GM23338 (cell line): Measurements from ENCODE around the gene ABCB11. TPM values are rescaled to one million over a fixed set of nuclear protein-coding genes. Genes with fewer than 3 reads are reported as not detected.
"Not testable (repeated sequence)": the region's sequence is repeated elsewhere in the genome, so short reads cannot be mapped to it uniquely, and the experiment has no call there.

ENCODE experiments used
- ATAC-seq: fragments of 200-7000 bp; cut with Tn5 transposase; 3 replicates; pipeline ENCODE4 v1.9.1; 2020
- DNase-seq: peaks from one replicate; pipeline ENCODE4 v3.0.0-alpha.2; 2015; ENCODE audit warnings: low spot score
- H2AFZ ChIP-seq: fragments of 200-600 bp; sonication (generic); 2 replicates; pipeline ENCODE4 v1.8.0; 2016; ENCODE audit warnings: antibody characterized with exemption, mild to moderate bottlenecking, moderate library complexity
- H3F3A ChIP-seq: fragments of 200-600 bp; sonication (generic); replicated peaks from 2 replicates; pipeline ENCODE4 v1.8.0; 2017; ENCODE audit warnings: antibody characterized with exemption, mixed run types, low read depth
- H3K27ac ChIP-seq: fragments of 200-600 bp; sonication (generic); 2 replicates; pipeline ENCODE4 v1.6.1; 2016; ENCODE audit warnings: low read depth
- H3K27me3 ChIP-seq: fragments of 200-600 bp; sonication (generic); 2 replicates; pipeline ENCODE4 v1.8.0; 2016; ENCODE audit warnings: mild to moderate bottlenecking, mixed run types, moderate library complexity; ENCODE audit not compliant: insufficient read depth
- H3K36me3 ChIP-seq: fragments of 200-600 bp; sonication (generic); 2 replicates; pipeline ENCODE4 v1.8.0; 2016; ENCODE audit warnings: mild to moderate bottlenecking; ENCODE audit not compliant: insufficient read depth
- H3K4me1 ChIP-seq: fragments of 200-600 bp; sonication (generic); 2 replicates; pipeline ENCODE4 v1.8.0; 2016; ENCODE audit warnings: mild to moderate bottlenecking, moderate library complexity; ENCODE audit not compliant: insufficient read depth
- H3K4me2 ChIP-seq: fragments of 200-600 bp; sonication (generic); 2 replicates; pipeline ENCODE4 v1.7.1; 2017; ENCODE audit warnings: mixed run types
- H3K4me3 ChIP-seq: fragments of 200-600 bp; sonication (generic); 2 replicates; pipeline ENCODE4 v1.6.1; 2016; ENCODE audit warnings: mixed run types
- H3K79me2 ChIP-seq: fragments of 200-600 bp; sonication (generic); replicated peaks from 2 replicates; pipeline ENCODE4 v1.8.0; 2017; ENCODE audit warnings: mild to moderate bottlenecking; ENCODE audit not compliant: insufficient read depth
- H3K9me2 ChIP-seq: fragments of 200-600 bp; sonication (generic); 2 replicates; pipeline ENCODE4 v1.8.0; 2017; ENCODE audit not compliant: insufficient read depth
- H4K20me1 ChIP-seq: fragments of 200-600 bp; sonication (generic); replicated peaks from 2 replicates; pipeline ENCODE4 v1.8.0; 2017; ENCODE audit warnings: mild to moderate bottlenecking; ENCODE audit not compliant: insufficient read depth
- H3K27ac Mint-ChIP-seq: 2 replicates; pipeline ENCODE4 v1.8.0; 2020; ENCODE audit warnings: inconsistent platforms, mild to moderate bottlenecking, moderate library complexity, mixed read lengths
- H3K27me3 Mint-ChIP-seq: 3 replicates; pipeline ENCODE4 v1.8.0; 2022; ENCODE audit warnings: low read depth, mild to moderate bottlenecking, moderate library complexity, mixed read lengths, inconsistent platforms; ENCODE audit not compliant: insufficient read depth, poor library complexity
- H3K36me3 Mint-ChIP-seq: 3 replicates; pipeline ENCODE4 v1.8.0; 2021; ENCODE audit warnings: low read depth, mild to moderate bottlenecking, inconsistent platforms, moderate library complexity, mixed read lengths
- H3K4me1 Mint-ChIP-seq: 3 replicates; pipeline ENCODE4 v1.8.0; 2020; ENCODE audit warnings: mild to moderate bottlenecking, inconsistent platforms, mixed read lengths
- H3K4me3 Mint-ChIP-seq: 3 replicates; pipeline ENCODE4 v1.8.0; 2021; ENCODE audit warnings: moderate library complexity, mild to moderate bottlenecking, inconsistent platforms, mixed read lengths
- H3K9me3 Mint-ChIP-seq: 3 replicates; pipeline ENCODE4 v1.8.0; 2020; ENCODE audit warnings: moderate library complexity, mild to moderate bottlenecking, inconsistent platforms, mixed read lengths
- CREB1 ChIP-seq: fragments of 250-450 bp; sonication (Bioruptor Pico); IDR thresholded peaks from 2 replicates; pipeline ENCODE4 v1.5.0; 2020; ENCODE audit warnings: low read depth, mild to moderate bottlenecking, moderate library complexity
- CTCF ChIP-seq, 2 experiments: fragments of 200-600 bp in 1 of 2; sonication (generic) in 1 of 2; conservative IDR thresholded peaks; 2 replicates each; pipeline versions ENCODE4 v1.5.1 to v1.6.1; 2016 to 2017; ENCODE audit warnings: antibody characterized with exemption in 2 of 2, low read depth in 2 of 2, mild to moderate bottlenecking in 2 of 2, moderate library complexity in 1 of 2
- EZH2 ChIP-seq: fragments of 200-600 bp; sonication (generic); IDR thresholded peaks from one replicate; pipeline ENCODE4 v1.8.0; 2017; ENCODE audit warnings: antibody characterized with exemption, mild to moderate bottlenecking, low read depth; ENCODE audit not compliant: unreplicated experiment
- EZH2phosphoT487 ChIP-seq: fragments of 200-600 bp; sonication (generic); IDR thresholded peaks from one replicate; pipeline ENCODE4 v1.8.1; 2018; ENCODE audit warnings: antibody characterized with exemption; ENCODE audit not compliant: unreplicated experiment
- JUNB ChIP-seq: IDR thresholded peaks from one replicate; pipeline ENCODE4 v1.6.1; 2016; ENCODE audit warnings: antibody characterized with exemption; ENCODE audit not compliant: unreplicated experiment
- NANOG ChIP-seq: IDR thresholded peaks from 2 replicates; pipeline ENCODE4 v1.6.1; 2016; ENCODE audit warnings: antibody characterized with exemption, borderline replicate concordance
- REST ChIP-seq: IDR thresholded peaks from one replicate; pipeline ENCODE4 v1.6.1; 2018; ENCODE audit warnings: antibody characterized with exemption; ENCODE audit not compliant: unreplicated experiment
- STAT1 ChIP-seq: IDR thresholded peaks from one replicate; pipeline ENCODE4 v1.6.1; 2016; ENCODE audit warnings: antibody characterized with exemption; ENCODE audit not compliant: unreplicated experiment
- ZNF114 ChIP-seq: fragments of 250-450 bp; sonication (Bioruptor Pico); IDR thresholded peaks from 2 replicates; pipeline ENCODE4 v1.5.0; 2020; ENCODE audit warnings: mild to moderate bottlenecking, moderate library complexity
- polyA plus RNA-seq: library from polyadenylated mRNA; unstranded; fragments of >200 nt; fragmentation: Nextera tagmentation; extraction: Ambion mirVana; gene quantifications from 2 replicates; pipeline ENCODE4 v1.2.1, GENCODE V29; 2016
- total RNA-seq: library from RNA; depleted of rRNA; stranded (reverse); fragments of >200 nt; shearing (Covaris generic); gene quantifications from 2 replicates; pipeline ENCODE4 v1.2.3, GENCODE V29; 2014
- TF ChIP-seq, protein P1 (sequence below): IDR thresholded peaks from 2 replicates; pipeline ENCODE4 v1.6.1; 2016; ENCODE audit warnings: antibody characterized with exemption

Gene ABCB11
- total and polyA plus RNA-seq, 2 experiments from 2014 or later, result not detected

GRCh38 chr2:168934826-168935225, 96.3 kb downstream of the ABCB11 start:
- no peaks in the 10 kb centered on the region for H3K36me3 Mint-ChIP-seq
- no peak overlapping the region for H3K4me3 ChIP-seq
- DNase-seq, result no peak

DNA sequence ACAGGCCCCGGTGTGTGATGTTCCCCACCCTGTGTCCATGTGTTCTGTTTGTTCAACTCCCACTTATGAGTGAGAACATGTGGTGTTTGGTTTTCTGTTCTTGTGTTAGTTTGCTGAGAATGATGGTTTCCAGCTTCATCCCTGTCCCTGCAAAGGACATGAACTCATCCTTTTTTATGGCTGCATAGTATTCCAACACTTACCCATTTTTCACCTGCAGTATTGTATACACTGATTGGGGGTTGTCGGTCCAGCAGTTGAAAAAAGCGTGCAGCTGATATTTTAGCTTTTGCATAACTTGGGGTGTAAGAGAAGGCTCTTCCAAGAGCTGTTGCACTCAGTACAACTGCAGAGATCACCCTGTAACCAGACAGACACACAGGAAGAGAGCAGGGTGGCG, 99.0 kb downstream of the ABCB11 start:
- H3K9me3 Mint-ChIP-seq, H3K27me3 ChIP-seq, H2AFZ ChIP-seq, H3K4me3 Mint-ChIP-seq, H3K36me3 Mint-ChIP-seq, H3K4me1 ChIP-seq, ATAC-seq, H3K9me2 ChIP-seq, H3K27me3 Mint-ChIP-seq, H3K4me2 ChIP-seq, DNase-seq, H3K79me2 ChIP-seq, H3F3A ChIP-seq, H3K36me3 ChIP-seq, H3K27ac Mint-ChIP-seq, H3K27ac ChIP-seq, H4K20me1 ChIP-seq, H3K4me1 Mint-ChIP-seq, H3K4me3 ChIP-seq: not testable (repeated sequence)

More at GRCh38 chr2:168934826-168935225, 96.3 kb downstream of the ABCB11 start:
- Mint-ChIP-seq H3K27ac (no peak overlapping the region), H3K9me3 (0 out of 3 replicates have a peak, but pooled peaks cover 3% of the 10 kb centered on the region), H3K4me1 (peaks cover 7% of the 10 kb centered on the region; the same call in 2 of the 3 replicates), H3K4me3 (no peak overlapping the region), H3K27me3 (peaks cover 2% of the 10 kb centered on the region)
- H3K79me2 ChIP-seq, result no peaks in the 10 kb centered on the region
- no peak overlapping the region for H3K27ac ChIP-seq
- H3K27me3 ChIP-seq, result no peaks in the 10 kb centered on the region
- no peaks in the 10 kb centered on the region for H3K9me2 ChIP-seq
- no peaks in the 10 kb centered on the region for H3F3A ChIP-seq
- no peak overlapping the region for H3K4me2 ChIP-seq
- no peaks in the 10 kb centered on the region for H4K20me1 ChIP-seq
- H3K4me1 ChIP-seq, result peaks cover 6% of the 10 kb centered on the region; the same call in 1 of the 2 replicates
- no peaks in the 10 kb centered on the region for H3K36me3 ChIP-seq
- TF ChIP-seq NANOG, result no peak
- TF ChIP-seq EZH2, result no peak
- TF ChIP-seq, protein P1, sequence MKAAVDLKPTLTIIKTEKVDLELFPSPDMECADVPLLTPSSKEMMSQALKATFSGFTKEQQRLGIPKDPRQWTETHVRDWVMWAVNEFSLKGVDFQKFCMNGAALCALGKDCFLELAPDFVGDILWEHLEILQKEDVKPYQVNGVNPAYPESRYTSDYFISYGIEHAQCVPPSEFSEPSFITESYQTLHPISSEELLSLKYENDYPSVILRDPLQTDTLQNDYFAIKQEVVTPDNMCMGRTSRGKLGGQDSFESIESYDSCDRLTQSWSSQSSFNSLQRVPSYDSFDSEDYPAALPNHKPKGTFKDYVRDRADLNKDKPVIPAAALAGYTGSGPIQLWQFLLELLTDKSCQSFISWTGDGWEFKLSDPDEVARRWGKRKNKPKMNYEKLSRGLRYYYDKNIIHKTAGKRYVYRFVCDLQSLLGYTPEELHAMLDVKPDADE, result no peak
- TF ChIP-seq CREB1 (CRISPR knock-in tag), result no peak
- TF ChIP-seq STAT1, result no peak
- ATAC-seq, result no peak
- no peak overlapping the region; the same call in 1 of the 2 replicates for H2AFZ ChIP-seq

- Histone ChIP-seq H3K27me3 (no peaks in the 10 kb centered on the region), H3K27ac (no peak overlapping the region), H3K4me2 (no peak overlapping the region), H3K36me3 (no peaks in the 10 kb centered on the region), H3F3A (no peaks in the 10 kb centered on the region), H3K4me3 (no peak overlapping the region), H3K9me2 (no peaks in the 10 kb centered on the region), H4K20me1 (no peaks in the 10 kb centered on the region), H3K4me1 (peaks cover 6% of the 10 kb centered on the region; the same call in 1 of the 2 replicates), H2AFZ (peak overlapping the region; percentile 86; the same call in 1 of the 2 replicates), H3K79me2 (no peaks in the 10 kb centered on the region)
- no peaks in the 10 kb centered on the region for H3K36me3 Mint-ChIP-seq
- no peak overlapping the region for H3K4me3 Mint-ChIP-seq
- H3K27me3 Mint-ChIP-seq, result no peaks in the 10 kb centered on the region
- H3K4me1 Mint-ChIP-seq, result peaks cover 7% of the 10 kb centered on the region; the same call in 2 of the 3 replicates
- no peak for DNase-seq
- peak overlapping the region; percentile 34 for H3K27ac Mint-ChIP-seq
- no peak for ATAC-seq
- 0 out of 3 replicates have a peak, but pooled peaks cover 3% of the 10 kb centered on the region for H3K9me3 Mint-ChIP-seq
- TF ChIP-seq STAT1 (no peak), EZH2phosphoT487 (no peak), EZH2 (no peak), REST (no peak), CTCF (conservative IDR thresholded peaks at IDR 0.05; ENCODE audit: low read depth in 2 of 2) (no peak), ZNF114 (no peak), JUNB (no peak)
- TF ChIP-seq, protein P1, result no peak
These were observed 100.9 kb downstream of the ABCB11 start for GRCh38 chr2:168930242-168930641.
